SIG-M5 treated with dmso at 0.1 percent for 504 hours (cell line): ENCODE data around the gene TMEM81.

Experiments used
- DNase-seq: peaks from one replicate; lab custom pipeline; 2025; ENCODE audit not compliant: unreplicated experiment; lab: John Stamatoyannopoulos, UW

The TMEM81 gene

DNA sequence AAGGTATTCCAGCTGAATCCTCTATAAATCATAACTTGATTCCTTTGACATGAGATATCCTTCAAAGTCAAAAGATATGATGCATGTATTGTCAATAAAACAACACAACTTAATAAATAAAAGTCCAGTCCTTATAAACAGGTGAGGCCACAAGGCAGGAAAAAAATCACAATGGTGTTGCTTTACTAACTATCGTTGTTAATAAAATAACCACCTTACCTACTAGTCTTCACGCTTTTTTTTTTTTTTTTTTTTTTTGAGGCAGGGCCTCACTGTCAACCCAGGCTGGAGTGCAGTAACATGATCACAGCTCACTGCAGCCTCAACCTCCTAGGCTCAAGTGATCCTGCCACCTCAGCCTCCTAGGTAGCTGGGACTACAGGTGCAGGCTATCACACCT, at the start of gene TMEM81:
Gene TMEM81, minus strand, starts transcription at position 101 of the 400 bp plus-strand sequence. CDS start 140 bp downstream, outside the sequence.
- DNase-seq: no peak

DNA sequence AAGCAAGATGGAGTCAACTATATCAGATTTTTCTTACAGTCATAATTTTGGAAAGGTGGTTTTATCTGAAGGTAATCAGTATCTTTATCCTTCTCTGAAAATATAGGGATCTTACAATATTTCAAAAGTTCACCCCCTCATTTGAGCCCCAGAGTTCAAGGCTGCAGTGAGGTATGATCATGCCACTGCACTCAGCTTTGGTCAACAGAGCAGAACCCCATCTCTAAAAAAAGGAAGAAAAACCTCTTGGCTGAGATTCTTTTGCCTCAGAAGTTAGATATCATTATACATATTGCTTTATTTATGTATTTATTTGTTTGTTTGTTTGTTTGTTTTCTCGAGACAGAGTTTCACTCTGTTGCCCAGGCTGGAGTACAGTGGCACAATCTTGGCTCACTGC, 49.0 kb upstream of the TMEM81 start:
- DNase-seq: no peak

GRCh38 chr1:205129447-205130029, 45.3 kb upstream of the TMEM81 start:
- DNase-seq: no peak

- no peak for DNase-seq
Observed at GRCh38 chr1:205128050-205128449, 43.8 kb upstream of the TMEM81 start.

DNA sequence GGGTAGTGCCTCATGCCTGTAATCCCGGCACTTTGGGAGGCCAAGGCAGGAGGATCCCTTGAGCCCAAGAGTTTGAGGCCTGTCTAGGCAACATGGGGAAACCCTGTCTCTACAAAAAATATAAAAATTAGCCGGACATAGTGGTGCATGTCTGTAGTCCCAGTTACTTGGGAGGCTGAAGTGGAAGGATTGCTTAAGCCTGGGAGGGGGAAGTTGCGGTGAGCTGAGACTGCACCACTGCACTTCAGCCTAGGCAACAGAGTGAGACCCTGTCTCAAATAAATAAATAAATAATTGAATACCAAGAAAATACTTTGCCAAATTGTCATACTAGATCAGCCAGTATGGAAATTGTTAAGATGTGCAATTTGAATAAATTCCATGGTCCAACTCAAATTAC, 43.4 kb upstream of the TMEM81 start:
- DNase-seq: peak; percentile 76

DNA sequence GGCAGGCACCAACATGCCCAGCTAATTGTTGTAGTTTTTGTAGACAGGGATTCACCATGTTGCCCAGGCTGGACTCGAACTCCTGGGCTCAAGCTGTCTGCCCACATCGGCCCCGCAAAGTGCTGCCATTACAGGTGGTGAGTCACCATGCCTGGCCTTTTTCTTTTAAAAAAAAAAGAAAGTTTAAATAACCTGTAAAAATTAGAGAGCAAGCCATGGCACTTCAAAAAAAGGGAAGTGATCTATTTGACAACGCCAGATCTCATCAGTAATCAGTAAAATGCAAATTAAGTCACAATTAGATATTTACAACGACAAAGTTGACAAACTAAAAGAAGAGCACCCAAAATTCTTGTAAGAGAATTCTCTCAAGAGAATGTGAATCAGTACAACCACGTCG, 40.5 kb upstream of the TMEM81 start:
- no peak for DNase-seq

- peak; percentile 55 for DNase-seq
Observed at GRCh38 chr1:205122489-205122882, 38.2 kb upstream of the TMEM81 start.

DNA sequence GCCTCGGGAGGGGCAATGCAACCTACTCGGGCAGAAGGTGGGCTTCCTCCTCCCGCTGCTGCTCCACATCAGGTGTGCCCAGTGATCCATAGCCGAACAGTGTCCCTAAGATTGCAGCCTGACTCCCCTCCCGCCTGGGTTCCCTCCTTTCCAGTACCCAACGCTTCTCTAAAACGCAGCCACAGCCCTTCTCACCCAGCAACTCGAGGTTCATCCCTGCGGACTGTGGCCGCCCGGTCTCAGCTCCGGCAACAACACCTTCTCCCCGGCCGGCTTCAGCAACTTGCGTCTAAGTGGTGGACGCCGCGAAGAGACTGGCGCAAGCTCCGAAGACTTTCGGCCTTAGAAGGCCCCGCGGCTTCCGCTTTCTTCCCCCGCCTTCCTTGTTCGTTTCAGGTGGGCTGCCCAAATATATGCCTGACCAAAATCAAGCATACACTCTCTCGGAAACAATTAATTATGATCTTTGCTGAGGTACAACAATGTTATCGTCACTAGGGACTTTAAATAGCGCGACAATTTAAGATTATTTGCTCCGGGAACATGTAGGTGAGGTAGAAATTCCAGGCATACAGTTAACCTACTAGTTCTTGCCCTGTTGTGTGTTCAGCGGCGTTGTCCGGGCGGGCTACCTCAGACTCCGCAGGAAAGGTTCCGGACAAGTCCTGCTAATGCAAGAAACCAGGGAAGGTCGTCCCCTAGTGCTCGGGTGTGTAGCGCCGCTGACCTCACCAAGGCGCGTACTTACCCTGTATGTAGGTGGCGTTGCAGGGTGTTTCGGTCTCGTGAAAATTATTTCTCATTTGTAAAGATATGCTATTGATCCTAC, 37.6 kb upstream of the TMEM81 start, which contains the start of gene RBBP5:
Gene RBBP5, minus strand, starts transcription at position 319 of the 829 bp plus-strand sequence. Its CDS starts 105 bp downstream, at position 214.
- DNase-seq: peak; percentile 100

GRCh38 chr1:205118752-205119151, 34.5 kb upstream of the TMEM81 start:
- DNase-seq: no peak

DNA sequence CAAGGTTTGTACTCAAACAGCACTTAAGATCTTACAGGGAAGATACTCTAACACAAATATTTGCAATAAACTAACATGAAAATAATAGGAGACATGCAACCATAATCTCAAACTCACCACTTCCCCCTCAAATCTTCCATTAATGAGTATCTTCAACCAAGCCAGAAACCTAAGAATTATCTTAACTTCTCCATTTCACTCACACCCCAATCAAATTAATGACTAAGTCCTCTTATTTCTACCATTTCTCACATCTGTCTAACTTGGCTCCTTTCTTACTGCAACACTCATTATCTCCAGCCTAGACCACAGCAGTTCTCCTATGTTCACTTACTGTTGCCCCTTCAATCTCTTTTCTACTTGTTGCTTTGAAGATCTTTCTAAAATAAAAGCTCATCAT, 27.1 kb upstream of the TMEM81 start:
- no peak for DNase-seq

GRCh38 chr1:205109711-205110110, 25.5 kb upstream of the TMEM81 start:
- no peak for DNase-seq

GRCh38 chr1:205109269-205109668, 25.0 kb upstream of the TMEM81 start:
- DNase-seq: no peak

DNA sequence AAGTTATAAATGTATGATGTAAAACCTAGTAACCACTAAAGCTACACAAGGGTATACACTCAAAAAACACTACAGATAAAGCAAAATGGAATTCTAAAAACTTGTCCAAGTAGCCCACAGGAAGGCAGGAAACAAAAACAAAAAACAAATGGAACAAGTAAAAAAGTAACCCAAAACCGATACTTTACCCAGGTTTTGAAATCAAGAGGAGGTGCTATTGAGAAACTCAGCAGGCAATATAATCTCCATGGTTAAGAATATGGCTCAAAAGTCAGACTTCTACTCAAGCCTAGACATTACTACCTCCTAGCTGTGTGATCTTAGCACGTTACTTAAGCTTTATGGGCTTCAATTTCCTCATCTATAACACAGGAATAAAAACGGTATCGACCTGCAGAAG, 24.2 kb upstream of the TMEM81 start:
- DNase-seq: no peak

DNA sequence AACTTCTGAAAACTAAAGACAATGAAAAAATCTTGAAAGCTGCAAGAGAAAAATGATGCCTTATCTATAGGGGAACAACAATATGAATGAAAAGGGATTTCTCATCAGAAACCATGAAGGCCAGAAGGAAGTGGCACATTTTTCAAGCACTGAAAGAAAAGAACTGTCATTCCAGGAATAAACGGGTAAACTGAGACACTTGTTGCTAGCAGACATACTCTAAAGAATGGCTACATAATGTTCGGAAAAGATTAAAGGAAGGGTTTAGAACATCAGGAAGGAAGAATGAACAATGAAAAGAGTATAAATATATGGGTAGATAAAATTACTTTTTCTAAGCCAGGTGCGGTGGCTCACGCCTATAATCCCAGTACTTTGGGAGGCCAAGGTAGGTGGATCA, 23.1 kb upstream of the TMEM81 start:
- no peak for DNase-seq

DNA sequence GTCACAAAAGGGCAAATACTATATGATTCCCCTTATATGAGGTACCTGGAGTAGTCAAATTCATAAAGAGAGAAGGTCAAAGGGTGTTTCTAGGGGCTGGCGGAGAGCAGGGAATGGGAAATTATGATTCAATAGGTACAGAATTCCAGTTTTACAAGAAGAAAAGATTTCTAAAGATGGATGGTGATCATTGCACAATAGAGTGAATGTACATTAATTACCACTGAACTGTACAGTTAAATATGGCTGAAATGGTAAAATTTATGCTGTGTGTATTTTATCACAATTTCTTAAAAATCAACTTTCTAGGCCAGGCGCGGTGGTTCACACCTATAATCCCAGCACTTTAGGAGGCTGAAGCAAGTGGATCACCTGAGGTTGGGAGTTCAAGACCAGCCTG, 18.1 kb upstream of the TMEM81 start:
- DNase-seq: no peak

GRCh38 chr1:205098242-205098641, 14.0 kb upstream of the TMEM81 start:
- DNase-seq: no peak

DNA sequence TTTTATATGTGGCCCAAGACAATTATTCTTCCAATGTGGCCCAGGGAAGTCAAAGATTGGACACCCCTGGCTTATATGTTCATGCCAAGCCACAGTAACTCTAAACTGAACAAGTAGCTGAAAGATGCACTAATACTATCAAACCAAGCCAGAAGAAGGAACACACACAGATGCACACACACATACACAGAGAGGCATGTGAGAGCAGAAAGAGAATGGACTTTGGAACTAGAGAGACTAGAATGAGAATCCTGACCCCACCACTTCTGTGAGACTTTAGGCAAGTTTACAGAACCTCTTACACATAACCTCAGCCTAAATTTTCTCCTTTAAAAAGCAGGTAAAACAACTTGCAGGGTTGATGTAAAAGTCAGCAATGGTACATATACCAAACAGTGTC, 11.2 kb upstream of the TMEM81 start:
- no peak for DNase-seq

DNA sequence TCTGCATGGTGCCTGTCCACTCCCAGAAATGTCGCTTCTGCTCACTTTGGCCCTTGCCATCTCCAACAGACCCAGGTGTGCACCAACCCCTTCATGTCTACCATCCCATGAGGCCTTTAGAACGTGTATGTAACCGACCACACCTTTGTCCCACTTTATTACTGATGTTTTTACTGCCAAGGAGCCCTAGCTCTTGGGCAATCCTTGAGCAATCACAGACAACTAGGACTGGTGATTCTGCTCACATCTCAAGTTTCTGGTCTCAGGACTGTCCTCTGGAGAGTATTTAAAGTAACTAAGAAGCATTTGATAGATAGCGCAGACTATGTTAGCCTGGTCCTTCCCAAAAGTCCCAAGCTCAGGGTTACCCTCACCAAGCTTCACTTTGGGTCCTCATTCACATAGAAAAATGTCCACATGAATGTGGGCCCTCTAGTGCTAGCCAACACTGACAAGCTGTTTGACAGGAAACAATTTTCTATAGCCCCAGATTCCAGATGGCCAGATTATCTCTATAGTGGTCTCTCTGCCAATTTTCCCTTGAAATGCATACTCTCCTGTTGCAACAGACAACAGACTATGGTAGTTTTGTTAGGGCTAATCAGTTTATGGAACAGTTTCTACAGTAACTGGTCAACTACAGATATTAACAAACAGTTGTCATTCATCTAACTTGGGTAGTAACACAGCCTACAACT, 6.9 kb upstream of the TMEM81 start:
- no peak for DNase-seq

DNA sequence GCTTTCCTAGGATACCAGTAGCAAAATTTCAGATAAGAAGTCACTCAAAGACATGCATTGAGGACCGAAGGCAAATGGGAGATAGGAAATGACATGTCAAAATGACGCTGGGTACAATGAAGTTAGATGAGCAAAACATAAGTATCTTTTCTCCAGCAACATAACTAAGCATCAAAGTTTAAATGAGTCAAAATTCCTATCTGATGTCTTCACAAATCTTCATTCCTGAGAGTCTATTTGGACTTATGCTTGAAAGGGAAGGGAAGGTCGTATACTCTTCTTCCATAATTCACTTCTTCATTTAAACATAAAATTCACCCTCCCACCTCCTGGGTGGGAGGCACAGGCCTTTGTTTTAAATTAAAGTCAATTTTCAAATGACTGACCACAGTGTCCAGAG, 4.1 kb upstream of the TMEM81 start:
- DNase-seq: no peak

GRCh38 chr1:205082431-205082830, 1.8 kb downstream of the TMEM81 start:
- DNase-seq: no peak

GRCh38 chr1:205077934-205078311, 6.3 kb downstream of the TMEM81 start:
- DNase-seq: no peak
